ENCODE data around the gene PGRMC1. TPM values are rescaled to one million over a fixed set of nuclear protein-coding genes. Genes with fewer than 3 reads are reported as not detected.

PGRMC1 gene
- total and polyA plus RNA-seq, 9 of the 15 experiments (the other 6 are each of a cell fraction or from before 2014, with no cell fraction given) = 27.4 to 115 (median 90.3) TPM

- Histone ChIP-seq H3K27me3 (ENCODE audit: control insufficient read depth in 2 of 2, insufficient read depth in 2 of 2, low read length in 2 of 2) (peaks cover 0 to 1% of the 10 kb centered on the region in 2 experiments; a peak in 2 of 5 replicates), H3K79me2 (ENCODE audit: control insufficient read depth, insufficient read depth, low read length) (no peaks in the 10 kb centered on the region), H3K4me2 (ENCODE audit: insufficient read depth, low read length) (no peak overlapping the region), H3K27ac (ENCODE audit: extremely low read depth, low read depth, low read length) (no peak overlapping the region), H3K9me1 (ENCODE audit: control insufficient read depth, insufficient read depth, low read length) (no peaks in the 10 kb centered on the region), H4K20me1 (replicated peaks; ENCODE audit: control insufficient read depth, insufficient read depth, low read length) (no peaks in the 10 kb centered on the region), H2AFZ (ENCODE audit: low read depth, low read length) (no peak overlapping the region), H3K4me1 (replicated peaks in 1 of 2; ENCODE audit: control insufficient read depth in 2 of 2, insufficient read depth in 2 of 2, low read length in 2 of 2) (no peaks in the 10 kb centered on the region), H3K36me3 (ENCODE audit: control insufficient read depth, insufficient read depth, low read length) (no peaks in the 10 kb centered on the region), H3K9ac (ENCODE audit: insufficient read depth in 1 of 2, low read depth in 2 of 2, low read length in 2 of 2) (no peak overlapping the region), H3K9me3 (replicated peaks; ENCODE audit: control insufficient read depth, insufficient read depth, low read depth, low read length) (no peaks in the 10 kb centered on the region), H3K4me3 (no peak overlapping the region)
- POLR2A ChIA-PET = no interaction called here
- BruUV-seq (replicated peaks) = no TSS peak
- 5% methylated on average over 4 of the region's 4 CpGs for WGBS (ENCODE audit: insufficient coverage, low coverage, missing lambda C conversion rate)
- ATAC-seq = no peak
- peak in 2 of 4 experiments; percentile 8 to 21 for DNase-seq (ENCODE audit: extremely low read depth in 1 of 4, low spot score in 3 of 4)
- CTCF ChIA-PET (ENCODE audit: low intra/inter-chr PET ratio) = interaction anchor here (1.1 to 1.5 kb wide), 3 partner anchors 73 to 371 kb away, joined by 3 to 4 read pairs (median 4); no protein-coding TSS in a partner anchor
- intact Hi-C loops (cut with micrococcal nuclease) (loop anchor here (1.0 to 2.0 kb wide), 3 partner anchors 73 to 371 kb away; no protein-coding TSS in a partner anchor), in situ Hi-C loops (cut with MboI) (loop anchor here (10.0 to 25.0 kb wide), 2 partner anchors 93 to 381 kb away; partner anchors contain the start of gene KIAA1210)
- peak; percentile 58 for FAIRE-seq
- TF ChIP-seq RAD21 (CRISPR knock-in tag; conservative IDR thresholded peaks at IDR 0.05 in 1 of 2, IDR thresholded peaks at IDR 0.05 in 1 of 2) = peak; percentile 75 to 83
- peak in 2 of 3 experiments; percentile 31 to 62; a peak in 3 of 6 replicates for TF ChIP-seq CTCF (IDR thresholded peaks at IDR 0.05 in 2 of 3, conservative IDR thresholded peaks at IDR 0.05 in 1 of 3; ENCODE audit: insufficient read depth in 2 of 3, low read depth in 1 of 3, low read length in 3 of 3)
- TF ChIP-seq REST (IDR thresholded peaks at IDR 0.05; ENCODE audit: borderline replicate concordance) = peak; percentile 71
- TF ChIP-seq REST (CRISPR knock-in tag; IDR thresholded peaks at IDR 0.05; ENCODE audit: low read depth) = no peak
- peak; percentile 59 for TF ChIP-seq PRDM10 (IDR thresholded peaks at IDR 0.05; ENCODE audit: partially characterized antibody)
Observed at GRCh38 chrX:119218198-119218597, 17.9 kb upstream of the PGRMC1 start.

Measured in K562 (cell line).